HG03521 (cell line): ENCODE data around the gene RBM47.
A peak's percentile ranks its signal among the peaks of the same experiment; 100 is the strongest.

Experiments
- ATAC-seq: cut with Tn5 transposase; IDR thresholded peaks from one replicate; pipeline ENCODE4 v1.9.1; 2021; ENCODE audit warnings: mild to moderate bottlenecking, moderate library complexity; ENCODE audit not compliant: unreplicated experiment

RBM47 gene

DNA sequence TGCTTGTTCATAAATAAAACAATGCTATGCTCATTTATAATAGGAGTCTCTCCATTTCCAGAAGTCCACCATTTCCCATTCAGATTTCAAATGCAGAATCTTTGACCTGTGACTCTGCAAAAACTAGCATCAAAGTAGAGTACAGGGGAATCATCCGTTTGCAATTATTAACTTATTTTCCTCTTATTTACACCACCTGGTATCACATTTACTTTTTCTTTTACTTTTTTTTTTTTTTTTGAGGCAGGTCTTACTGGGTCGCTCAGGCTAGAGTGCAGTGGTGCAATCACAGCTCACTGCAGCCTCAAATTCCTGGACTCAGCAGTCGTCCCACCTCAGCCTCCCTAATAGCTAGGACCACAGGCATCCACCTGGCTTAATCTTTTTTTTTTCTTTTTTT, 37.6 kb downstream of the RBM47 start:
- no peak for ATAC-seq

DNA sequence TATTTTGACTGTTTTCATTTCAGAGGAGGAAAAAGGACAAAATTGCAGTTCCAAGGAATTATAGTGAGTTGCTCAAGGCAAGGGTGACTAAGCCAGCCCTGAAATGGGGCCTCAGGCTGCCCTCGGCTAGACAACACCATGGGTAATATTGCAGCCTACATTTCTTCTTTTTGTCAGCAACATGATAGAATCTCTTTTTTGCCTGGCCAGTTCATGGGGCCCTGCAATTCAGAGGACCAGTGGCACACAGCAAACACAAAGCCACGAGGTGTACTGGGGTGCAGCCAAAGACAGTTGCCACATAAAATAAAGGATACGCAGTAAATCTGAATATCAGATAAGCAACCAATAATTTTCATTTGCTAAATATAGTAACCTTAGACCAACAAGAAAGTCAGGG, 41.8 kb downstream of the RBM47 start:
- ATAC-seq = no peak

DNA sequence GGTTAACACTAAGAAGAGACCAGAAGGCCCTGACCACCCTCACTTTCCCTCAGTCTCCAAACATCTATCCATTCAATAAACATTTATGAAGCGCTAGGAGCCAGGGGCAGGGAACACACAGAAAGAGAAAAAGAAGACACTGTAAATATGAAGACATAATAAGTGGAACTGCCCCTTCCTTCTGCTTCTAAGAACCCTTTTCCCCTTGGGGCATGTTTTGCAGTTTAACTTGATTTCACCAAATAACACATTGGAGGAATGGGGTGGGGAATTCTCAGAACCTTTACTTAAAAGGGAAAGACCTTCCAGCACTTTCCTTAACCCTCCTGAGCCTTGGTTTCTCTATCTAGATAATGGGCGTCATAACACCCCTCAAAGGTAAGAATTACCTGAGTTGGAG, 42.3 kb downstream of the RBM47 start:
- no peak for ATAC-seq

DNA sequence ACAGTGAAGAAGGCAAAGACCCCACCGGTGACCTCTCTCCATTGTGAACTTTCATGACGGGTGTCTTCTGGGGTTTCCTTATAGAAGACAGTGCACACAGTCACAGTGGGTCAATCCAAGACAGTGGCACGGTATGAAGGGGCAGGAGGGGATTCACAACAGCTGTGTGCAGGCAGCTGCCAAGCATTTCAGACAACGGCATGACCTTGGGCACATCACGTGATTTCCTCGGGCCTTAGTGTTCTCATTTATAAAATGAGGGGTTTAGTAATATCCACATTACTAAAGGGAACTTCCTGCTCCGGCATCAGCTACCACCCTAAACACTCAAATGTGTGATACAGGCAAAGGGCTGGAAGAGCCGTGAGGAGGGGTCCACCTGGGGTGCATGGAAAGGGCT, 42.9 kb downstream of the RBM47 start:
- ATAC-seq = no peak

DNA sequence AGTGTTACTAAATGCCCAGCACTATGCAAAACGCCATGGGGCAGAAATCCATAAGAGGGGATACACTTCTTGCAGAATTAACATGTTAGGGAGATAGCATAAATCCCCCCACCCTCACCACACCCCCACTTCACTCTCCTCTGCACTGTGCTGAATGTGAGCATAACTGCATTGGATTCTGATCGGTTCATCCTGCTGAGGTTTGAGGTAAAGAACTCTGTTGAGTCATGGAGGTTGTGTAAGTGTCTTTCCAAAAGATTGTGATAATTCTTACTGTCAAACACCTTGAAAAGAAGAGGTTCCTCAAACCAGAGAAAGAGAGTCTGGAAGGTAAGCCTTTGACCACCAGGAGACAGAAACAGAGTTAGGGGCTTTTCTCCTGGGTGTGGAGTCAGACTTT, 43.6 kb downstream of the RBM47 start:
- no peak for ATAC-seq

DNA sequence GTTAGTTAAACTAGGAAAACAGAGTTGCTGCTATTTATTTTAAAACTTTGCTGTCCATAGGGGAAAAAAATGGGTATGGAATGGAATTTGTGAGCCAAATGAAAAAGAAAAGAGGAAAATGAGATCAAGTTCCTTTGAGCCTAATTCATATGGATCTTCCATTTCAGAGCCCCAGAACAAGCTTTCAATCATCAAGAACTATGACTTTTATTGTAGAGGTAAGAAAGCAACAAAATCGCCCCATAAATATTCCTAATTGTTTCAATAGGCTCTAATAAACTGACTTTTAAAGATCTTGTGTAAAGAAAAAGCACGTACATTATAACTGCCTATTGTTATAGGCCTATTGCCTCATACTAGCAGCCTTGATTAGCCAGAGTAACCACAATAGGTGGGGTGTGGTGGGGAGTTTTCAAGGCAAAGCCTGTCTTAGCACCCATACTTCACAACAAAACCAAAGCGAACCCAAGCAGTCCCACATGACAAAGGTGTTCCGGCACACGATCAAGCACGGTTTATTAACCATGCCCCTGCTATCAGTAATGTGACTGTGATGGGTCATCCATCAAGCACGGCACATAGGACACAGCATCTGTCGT, 44.4 kb downstream of the RBM47 start:
- ATAC-seq = no peak

DNA sequence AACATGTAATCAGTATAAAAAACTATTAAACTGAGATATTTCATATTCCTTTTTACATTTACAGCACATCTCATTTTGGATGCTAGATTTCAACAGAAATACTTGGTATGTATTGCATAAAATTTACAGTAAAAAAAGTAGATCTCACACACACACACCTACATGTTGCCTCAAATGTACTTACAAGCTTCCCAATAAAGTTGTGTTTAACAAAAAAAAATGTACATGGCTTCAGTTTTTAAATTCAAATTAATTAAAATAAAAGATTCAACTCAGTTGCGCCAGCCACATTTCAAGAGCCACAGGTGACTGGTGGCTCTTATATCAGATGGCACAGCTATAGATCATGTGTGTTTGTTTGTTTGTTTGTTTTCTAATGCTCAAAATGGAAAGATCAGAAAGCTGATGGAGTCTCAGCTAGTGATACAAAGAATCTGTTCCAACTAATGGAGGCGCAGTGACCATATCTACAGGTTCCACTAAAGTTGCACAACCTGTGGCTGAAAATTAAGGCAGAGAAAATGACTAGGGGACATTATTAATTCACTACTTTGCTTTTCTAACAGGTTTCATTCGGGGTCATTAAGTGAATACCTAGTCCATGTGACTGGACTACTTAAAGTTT, 45.0 kb downstream of the RBM47 start:
- no peak for ATAC-seq

DNA sequence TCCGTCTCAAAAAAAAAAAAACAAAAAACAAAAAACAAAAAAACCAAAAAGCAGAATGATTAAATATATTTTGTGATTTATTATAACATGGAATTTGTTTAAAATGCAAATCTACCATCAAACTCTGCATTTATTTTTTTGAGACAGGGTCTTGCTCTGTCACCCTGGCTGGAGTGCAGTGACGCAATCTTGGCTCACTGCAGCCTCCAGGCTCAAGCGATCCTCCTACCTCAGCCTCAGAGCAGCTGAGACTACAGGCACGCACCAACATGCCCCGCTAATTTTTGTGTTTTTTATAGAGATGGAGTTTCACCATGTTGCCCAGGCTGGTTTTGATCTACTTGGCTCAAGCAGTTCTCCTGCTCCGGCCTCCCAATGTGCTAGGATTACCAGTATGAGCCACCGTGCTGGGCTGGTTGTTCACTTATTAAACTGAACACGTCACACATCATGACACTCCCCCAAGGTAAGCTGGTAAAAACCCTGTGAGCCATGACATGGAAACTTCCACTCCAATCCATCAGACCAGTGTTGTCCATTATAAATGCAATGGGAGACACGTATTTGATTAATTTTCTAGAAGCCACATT, 45.7 kb downstream of the RBM47 start:
- no peak for ATAC-seq

DNA sequence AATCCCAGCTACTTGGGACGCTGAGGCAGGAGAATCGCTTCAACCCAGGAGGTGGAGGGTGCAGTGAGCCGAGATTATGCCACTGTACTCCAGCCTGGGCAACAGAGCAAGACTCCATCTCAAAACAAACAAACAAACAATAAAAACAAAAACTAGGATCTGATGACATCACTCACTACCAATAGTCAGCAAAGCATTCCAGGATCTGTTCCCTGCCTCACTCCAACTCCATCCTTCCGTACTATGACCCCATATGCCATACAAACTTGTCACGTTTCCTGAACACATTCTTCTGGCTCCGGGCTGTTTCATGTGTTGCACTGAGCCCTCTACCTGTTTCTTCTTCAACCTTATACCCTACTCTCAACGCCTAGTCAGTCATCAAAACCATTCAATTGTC, 47.3 kb downstream of the RBM47 start:
- no peak for ATAC-seq

DNA sequence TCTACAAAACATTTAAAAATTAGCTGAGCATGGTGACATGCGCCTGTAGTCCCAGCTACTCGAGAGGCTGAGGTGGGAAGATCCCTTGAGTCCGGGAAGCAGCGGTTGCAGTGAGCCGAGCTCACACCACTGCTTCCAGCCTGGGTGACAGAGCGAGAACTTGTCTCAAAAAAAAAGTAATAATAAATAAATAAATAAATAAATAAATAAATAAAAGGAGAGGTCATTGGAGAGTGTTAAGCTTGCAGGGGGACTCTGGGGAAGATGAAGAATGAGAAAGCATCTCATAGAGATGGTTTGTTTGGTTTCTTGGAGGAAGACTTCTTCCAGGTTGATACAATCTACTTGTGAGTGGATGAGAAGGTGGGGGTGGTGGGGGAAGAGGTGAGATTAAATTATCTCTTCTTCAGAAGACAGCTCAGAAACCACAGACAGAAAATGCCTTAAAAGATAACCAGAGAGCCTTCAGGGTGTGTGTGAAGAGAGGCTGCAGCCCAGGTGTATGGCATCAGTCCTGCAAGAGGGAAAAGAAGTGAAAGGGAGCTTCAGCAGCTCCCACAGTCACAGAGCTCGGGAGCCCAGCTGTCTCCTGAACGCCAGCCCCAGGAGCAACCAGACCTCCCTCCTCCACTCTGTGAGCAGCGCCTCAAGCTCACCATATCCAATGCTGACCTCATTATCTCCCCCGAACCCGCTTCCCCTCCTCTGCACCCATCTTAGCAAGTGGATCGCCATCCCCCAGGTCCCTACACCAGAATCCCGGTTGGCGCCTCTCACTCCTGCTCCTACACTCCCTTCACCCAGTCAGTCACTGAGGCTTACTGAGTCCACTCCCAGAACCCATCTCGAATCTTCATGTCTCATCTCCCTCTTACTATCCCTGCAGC, 48.2 kb downstream of the RBM47 start:
- ATAC-seq = no peak

DNA sequence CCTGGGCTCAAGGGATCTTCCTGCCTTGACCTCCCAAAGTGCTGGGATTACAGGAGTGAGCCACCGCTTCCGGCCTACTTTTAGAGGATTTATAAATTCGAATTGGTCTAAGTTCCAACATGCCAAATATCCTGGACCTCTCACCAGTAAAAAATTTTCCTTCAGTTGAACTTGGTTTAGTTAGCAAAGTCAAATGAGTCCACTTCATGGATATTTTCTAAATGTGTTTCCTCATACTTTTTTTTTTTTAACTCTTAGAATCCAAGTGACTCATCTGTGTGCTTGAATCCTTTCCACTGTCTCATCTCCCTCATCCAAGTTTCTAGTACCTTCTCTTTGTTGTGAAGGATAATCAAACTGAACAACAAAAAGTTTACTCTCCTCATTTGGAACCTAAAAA, 49.7 kb downstream of the RBM47 start:
- no peak for ATAC-seq

DNA sequence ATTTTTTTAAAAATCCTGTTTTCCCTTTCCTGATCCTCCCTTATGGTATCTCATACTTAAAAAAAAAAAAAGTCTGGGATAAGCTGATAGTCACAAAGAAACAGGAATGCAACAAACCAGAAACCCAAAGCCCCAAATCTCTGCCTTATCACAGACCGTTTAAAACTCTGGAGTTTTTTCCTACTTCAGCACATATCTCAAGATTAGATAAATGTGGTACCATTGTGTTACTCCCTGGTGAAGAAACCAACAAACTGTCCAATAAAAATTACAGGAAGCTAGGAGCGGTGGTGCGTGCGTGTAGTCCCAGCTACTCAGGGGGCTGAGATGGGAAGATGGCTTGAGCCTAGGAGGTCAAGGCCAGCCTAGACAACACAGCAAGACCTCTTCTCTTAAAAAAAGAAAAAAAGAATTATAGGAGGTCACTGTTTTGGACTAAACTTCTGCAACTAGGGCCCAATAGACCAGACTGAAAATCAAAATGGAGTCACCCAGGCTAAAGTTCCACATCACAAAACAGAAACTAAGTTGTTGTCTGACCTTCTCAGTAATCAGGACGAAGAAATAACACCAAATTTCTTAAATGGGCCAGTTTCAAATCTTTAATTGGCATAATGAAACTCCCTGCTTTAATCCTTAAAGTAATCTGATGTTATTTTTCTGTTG, 51.9 kb downstream of the RBM47 start:
- no peak for ATAC-seq

DNA sequence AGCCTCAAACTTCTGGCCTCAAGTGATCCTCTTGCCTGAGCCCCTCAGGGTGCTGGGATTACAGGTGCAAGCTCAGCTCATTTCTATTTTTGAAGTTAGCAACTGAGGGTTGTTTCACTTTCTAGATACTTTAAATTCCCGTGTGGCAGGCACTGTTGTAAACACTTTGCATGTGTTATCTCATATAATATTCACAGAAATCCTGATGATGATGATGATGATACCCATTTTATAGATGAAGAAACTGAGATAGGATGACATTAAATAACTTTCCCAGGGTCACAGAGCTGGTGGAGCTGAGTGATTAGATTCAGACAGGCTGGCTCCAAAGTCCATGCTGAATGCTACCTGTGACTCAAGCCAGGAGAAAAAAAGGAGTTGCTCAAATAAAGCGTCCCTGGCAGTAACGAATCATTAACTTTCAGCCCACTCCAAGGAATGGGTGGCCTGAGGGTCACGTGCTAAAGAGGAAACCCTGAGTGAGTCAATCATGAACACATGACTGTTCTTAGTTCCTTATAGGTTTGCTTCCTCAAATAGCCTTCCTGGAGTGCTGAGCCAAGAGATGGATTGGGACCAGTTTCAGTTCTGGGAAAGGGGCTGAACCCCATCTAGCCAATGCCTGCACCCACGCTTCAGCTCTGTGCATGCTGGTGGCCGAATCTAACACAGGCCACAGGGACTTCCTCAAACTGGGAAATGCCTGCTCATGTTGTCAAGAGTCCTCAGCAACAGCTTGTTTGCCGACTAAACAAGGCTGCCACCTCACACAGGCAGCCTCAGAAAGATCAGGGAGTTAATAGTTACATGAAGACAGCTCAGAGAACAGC, 52.8 kb downstream of the RBM47 start:
- peak; percentile 69 for ATAC-seq

DNA sequence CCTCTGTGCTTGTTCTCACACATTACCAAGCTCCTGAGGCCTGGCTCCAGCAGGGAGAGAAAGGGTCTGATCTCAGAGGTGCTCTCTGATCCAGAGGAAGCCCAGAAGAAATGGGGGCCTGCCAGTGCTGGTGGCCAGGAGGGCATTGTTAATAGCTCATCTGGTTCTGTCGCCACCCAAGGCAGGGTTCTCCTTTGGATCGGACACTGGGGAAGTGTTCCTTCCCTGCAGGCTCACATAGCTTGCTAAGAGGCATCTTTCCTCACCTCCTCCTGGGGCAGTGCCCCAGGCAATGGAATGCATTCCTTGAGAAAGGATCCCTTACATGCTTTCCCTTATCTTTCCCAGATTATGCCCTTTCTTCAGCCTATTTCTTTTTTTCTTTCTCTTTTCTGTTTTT, 53.8 kb downstream of the RBM47 start:
- no peak for ATAC-seq

DNA sequence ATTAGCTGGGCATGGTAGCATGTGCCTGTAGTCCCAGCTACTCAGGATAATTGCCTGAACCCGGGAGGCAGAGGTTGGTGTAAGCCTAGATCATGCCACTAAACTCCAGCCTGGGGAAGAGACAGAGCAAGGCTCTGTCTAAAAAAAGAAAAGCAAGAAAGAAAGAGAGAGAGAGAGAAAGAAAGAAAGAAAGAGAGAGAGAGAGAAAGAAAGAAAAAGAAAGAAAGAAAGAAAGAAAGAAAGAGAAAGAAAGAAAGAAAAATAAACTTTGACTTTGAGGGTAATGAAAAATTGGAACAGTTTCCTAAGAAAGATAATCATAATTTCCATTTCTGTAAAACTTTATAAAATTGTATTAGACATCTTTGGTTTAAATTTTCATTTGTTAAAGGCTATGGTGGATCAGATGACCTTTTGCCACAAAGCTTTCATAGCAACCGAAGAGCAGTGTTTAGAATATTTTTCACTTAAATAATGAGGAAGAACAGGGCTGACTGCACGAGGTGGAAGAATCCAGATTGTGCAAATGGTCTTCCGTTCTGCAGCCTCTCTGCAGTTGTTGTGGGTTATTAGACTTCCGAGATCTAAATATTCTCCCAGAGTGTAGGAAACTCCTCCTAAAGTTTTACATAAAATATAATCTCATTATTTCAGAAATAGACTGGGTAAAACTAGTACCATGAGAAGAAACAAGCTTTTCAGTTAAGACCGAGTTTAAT, 55.9 kb downstream of the RBM47 start:
- ATAC-seq = no peak

DNA sequence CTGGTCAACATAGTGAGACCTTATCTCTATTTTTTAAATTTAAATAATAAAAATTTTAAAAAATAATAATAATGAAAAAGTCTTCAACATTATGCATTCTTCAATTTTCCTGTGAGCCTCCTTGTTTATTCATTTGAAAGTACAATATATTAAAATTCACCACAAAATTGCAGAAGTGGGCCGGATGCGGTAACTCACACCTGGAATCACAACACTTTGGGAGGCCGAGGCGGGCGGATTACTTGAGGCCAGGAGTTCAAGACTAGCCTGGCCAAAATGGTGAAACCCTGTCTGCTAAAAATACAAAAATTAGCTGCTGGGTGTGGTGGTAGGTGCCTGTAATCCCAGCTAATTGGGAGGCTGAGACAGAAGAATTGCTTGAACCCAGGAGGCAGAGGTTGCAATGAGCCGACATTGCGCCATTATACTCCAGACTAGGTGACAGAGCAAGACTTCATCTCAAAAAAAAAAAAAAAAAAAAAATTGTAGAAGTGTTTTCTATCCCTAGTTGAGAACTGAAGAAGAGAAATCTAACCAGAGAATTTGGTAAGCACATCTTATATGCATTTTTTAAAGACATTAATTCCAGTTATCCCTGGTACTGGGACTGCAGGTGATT, 56.9 kb downstream of the RBM47 start:
- no peak for ATAC-seq

DNA sequence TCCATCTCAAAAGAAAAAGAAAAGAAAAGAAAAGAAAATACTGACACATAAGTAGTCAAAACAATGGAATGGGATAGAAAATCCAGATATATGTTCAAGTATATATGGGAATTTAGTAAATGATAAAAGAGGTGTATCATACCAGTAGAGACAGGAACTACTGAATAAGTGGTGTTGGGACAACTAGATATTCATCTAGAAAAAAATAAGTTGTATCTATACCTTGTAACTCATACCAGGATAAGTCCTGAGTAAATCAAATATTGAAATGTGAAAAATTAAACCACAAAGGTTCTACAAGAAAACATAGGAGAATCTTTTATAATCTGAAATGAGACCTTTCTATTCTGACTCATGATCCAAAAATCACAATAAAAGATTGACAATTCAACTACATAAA, 58.5 kb downstream of the RBM47 start:
- ATAC-seq = no peak

DNA sequence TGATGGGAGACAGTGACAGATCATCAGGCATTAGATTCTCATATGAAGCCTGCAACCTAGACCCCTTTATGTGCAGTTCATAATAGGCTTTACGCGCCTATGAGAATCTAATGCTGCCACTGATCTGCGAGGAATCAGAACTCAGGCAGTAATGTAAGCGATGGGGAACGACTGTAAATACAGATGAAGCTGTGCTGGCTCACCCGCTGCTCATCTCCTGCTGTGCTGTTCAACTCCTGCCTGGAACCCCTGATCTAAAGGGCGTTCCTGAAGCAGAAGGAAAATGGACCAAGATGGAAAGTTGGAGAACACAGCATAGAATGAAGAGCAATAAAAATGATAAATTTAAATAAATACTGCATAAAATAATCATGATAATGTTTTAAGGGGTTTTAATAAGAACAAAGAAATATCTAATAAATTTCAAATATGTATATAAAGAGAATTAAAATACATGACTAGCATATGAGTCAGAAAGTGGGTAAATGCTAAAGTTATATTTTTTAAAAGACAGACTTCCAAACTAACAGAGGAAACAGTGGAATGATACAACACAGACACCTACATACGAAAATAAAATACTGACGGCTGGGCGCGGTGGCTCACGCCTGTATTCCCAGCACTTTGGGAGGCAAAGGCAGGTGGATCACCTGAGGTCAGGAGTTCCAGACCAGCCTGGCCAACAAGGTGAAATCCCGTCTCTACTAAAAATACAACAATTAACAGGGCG, 59.2 kb downstream of the RBM47 start:
- no peak for ATAC-seq
